DMS53 treated with DMSO at 0.1 percent for 48 hours (cell line): ENCODE measurements around the gene TRIM39.
"Not testable (repeated sequence)": the region's sequence is repeated elsewhere in the genome, so short reads cannot be mapped to it uniquely, and the experiment has no call there.

Experiments
- DNase-seq: peaks from one replicate; lab custom pipeline; 2025; ENCODE audit not compliant: unreplicated experiment; lab: John Stamatoyannopoulos, UW

Gene TRIM39

DNA sequence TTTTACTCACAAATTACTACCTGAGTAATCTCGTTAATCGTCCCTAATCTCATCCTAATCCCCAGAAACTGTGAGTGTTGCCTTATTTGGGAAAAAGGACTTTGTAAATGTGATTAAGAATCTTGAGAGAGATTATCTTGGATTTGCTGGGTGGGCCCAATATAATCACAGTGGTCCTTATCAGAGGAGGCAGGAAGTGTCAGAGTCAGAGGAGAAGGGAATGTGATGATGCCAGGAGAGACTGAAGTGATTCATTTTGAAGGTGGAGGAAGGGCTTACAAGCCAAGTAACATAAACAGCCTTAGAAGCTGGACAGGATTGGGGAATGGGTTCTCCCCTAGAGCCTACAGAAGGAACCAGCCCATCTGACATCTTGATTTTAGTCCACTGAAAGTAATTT is 34.9 kb downstream of the TRIM39 start:
- no peak for DNase-seq

DNA sequence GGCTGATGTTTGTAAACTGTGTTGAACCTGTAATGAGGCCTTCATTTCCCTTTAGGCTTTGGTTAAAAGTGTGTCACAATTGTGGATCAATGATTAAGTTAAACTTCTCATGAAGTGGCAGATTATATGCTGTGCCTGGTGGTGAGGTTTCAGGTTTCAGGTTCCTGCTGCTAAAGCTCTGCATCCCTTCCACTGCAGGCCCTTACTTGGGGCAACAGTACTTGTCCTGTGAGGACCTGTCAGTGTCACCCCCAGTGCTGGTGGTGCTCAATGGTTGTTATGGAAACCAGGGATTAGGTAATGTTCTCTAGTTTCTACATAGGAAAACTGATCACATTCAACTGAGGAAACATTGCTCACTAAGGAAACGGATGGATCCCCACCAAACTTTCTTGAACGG is 36.7 kb downstream of the TRIM39 start:
- no peak for DNase-seq

GRCh38 chr6:30364591-30364990 is 37.9 kb downstream of the TRIM39 start:
- peak; percentile 48 for DNase-seq

DNA sequence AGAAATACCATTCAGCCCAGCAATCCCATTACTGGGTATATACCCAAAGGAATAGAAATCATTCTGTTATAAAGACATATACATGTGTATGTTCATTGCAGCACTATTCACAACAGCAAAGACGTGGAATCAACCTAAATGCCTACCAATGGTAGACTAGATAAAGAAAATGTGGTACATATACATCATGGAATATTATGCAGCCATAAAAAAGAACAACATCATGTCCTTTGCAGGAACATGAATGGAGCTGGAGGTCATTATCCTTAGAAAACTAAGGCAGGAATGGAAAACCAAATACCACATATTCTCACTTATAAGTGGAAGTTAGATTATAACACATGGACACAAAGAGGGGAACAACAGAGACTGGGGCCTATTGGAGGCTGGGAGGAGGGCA is 42.6 kb downstream of the TRIM39 start:
- DNase-seq: not testable (repeated sequence)

- DNase-seq: peak; percentile 1
Measured at GRCh38 chr6:30378290-30378937, 51.7 kb downstream of the TRIM39 start.

- no peak for DNase-seq
Measured at GRCh38 chr6:30380464-30380863, 53.7 kb downstream of the TRIM39 start.

DNA sequence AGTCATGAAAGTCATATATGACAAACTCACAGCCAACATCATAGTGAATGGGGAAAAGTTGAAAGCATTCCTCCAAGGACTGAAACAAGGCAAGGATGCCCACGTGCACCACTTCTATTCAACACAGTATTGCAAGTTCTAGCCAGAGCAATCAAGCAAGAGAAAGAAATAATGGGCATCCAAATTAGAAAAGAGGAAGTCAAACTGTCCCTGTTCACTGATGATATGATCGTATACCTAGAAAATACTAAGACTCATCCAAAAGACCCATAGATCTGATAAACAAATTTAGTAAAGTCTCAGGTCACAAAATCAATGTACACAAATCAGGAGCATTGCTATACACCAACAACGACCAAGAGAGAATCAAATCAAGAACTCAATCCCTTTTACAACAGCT is 59.4 kb downstream of the TRIM39 start:
- no peak for DNase-seq

DNA sequence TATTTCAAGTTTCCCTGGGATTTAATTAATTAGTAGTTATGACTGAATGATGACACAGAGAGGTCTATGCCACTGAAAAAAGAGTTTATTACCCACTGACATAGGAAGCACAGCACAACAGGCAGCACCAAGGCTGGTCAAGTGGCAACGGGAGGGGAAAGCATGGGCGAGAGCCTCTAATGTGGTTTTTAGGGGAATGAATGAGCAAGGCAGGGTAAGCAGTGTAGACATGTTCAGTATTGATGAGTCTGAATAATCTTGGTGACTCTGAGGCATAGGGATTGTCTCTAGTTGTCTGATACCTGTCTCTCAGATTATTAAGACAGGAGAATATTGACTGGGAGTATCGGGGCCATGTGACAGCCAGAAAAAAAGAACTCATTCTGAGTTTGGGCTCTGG is 64.5 kb downstream of the TRIM39 start:
- DNase-seq: no peak
